Suprapubic skin (tissue), 4 donors: Measurements from ENCODE around the gene CMTM8. TPM values are rescaled to one million over a fixed set of nuclear protein-coding genes. Genes with fewer than 3 reads are reported as not detected.
"Not testable (repeated sequence)": the region's sequence is repeated elsewhere in the genome, so short reads cannot be mapped to it uniquely, and the experiment has no call there.

Experiments
- DNase-seq, 2 donors: peaks; one replicate each; pipeline ENCODE4 v3.0.0-alpha.2; 2019; ENCODE audit warnings: low spot score in 2 of 2
- H3K27ac ChIP-seq: fragments of 200-600 bp; sonication (generic); one replicate; pipeline ENCODE4 v1.5.1; 2019
- H3K27me3 ChIP-seq: fragments of 200-600 bp; sonication (generic); one replicate; pipeline ENCODE4 v1.5.1; 2019
- H3K36me3 ChIP-seq: fragments of 200-600 bp; sonication (generic); one replicate; pipeline ENCODE4 v1.5.1; 2019
- H3K4me1 ChIP-seq: fragments of 200-600 bp; sonication (generic); one replicate; pipeline ENCODE4 v1.5.1; 2019
- H3K4me3 ChIP-seq: fragments of 200-600 bp; sonication (generic); one replicate; pipeline ENCODE4 v1.5.1; 2019; ENCODE audit warnings: mild to moderate bottlenecking
- H3K9me3 ChIP-seq: fragments of 200-600 bp; sonication (generic); one replicate; pipeline ENCODE4 v1.5.1; 2019
- CTCF ChIP-seq, 2 donors: fragments of 200-600 bp in 1 of 2; fragments of 450-650 bp in 1 of 2; sonication (generic) in 1 of 2; IDR thresholded peaks; one replicate each; pipeline ENCODE4 v1.5.1; 2016 to 2019; ENCODE audit warnings: antibody characterized with exemption in 2 of 2, mild to moderate bottlenecking in 1 of 2, moderate library complexity in 1 of 2
- EP300 ChIP-seq: sonication (generic); formaldehyde crosslinking; IDR thresholded peaks from one replicate; pipeline ENCODE4 v1.6.1; 2017; ENCODE audit warnings: antibody characterized with exemption
- POLR2A ChIP-seq, 2 donors: fragments of 450-650 bp; IDR thresholded peaks; one replicate each; pipeline ENCODE4 v1.6.1; 2017; ENCODE audit warnings: antibody characterized with exemption in 2 of 2, mild to moderate bottlenecking in 2 of 2, moderate library complexity in 2 of 2
- POLR2AphosphoS5 ChIP-seq, 3 donors: sonication (generic); formaldehyde crosslinking; IDR thresholded peaks; one replicate each; pipeline ENCODE4 v1.6.1; 2017; ENCODE audit warnings: antibody characterized with exemption in 3 of 3
- WGBS: methylation state at CpG from one replicate; pipeline ENCODE4 v1.1.5; 2018; 5-methylcytosine and 5-hydroxymethylcytosine counted together
- total RNA-seq, 4 donors: library from RNA; depleted of rRNA; stranded (reverse); fragments of >200 nt; gene quantifications; one replicate each; pipeline ENCODE4 v1.1.0, GENCODE V29; 2016

CMTM8 gene
- total RNA-seq = 10 to 100 TPM in 2 of 4 donors, 1 to 10 TPM in 2; 7.4 to 16.3 (median 10.6) TPM

DNA sequence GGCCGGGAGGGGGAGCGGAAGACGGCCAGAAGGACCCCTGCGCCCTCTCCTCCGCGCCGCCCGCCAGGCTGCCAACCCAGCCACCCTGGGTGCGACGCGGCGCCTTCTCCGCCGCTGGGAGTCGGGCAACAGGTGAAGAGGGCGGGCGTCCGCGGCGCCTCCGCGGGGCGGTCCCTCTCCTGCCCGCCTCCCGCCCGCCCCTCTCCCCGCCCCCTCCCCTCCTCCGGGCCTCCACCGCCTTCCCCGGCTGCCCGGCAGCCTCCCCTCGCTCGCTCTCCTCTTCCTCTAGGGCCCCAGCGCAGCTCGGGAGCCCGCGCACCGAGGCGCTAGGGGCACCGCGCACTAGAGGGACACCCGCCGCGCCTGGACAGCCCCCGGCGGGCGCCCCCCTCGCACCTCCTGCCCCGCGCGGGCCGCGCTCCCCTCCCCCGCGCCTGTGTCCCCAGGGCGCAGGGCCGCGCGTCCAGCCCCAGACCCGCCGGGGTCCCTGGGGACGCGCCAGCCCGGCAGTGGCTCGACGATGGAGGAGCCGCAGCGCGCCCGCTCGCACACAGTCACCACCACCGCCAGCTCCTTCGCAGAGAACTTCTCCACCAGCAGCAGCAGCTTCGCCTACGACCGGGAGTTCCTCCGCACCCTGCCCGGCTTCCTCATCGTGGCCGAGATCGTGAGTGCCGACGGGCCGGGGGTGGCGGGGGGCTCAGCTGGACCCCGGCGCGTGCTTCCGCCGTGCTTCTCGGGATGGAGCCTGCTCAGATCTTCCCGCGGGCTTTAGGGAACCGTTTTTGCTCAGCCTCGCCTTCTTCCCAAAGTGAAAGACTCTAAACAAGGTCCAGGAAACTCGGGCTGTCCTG is at the start of gene CMTM8:
Gene CMTM8, plus strand, starts transcription at position 228 of the 854 bp plus-strand sequence. Its CDS starts 293 bp downstream, at position 521.
- DNase-seq = peak in 1 of 2 donors; percentile 64
- TF ChIP-seq POLR2AphosphoS5 (IDR thresholded peaks at IDR 0.05) = no peak
- no peak for TF ChIP-seq EP300
- no peak for TF ChIP-seq CTCF (IDR thresholded peaks at IDR 0.05)
- no peak for TF ChIP-seq POLR2A (IDR thresholded peaks at IDR 0.05)
- H3K27ac ChIP-seq = peak within 1 kb of the TSS; percentile 69
- no CpG with 5 or more reads among the region's 96 CpGs for WGBS
- H3K36me3 ChIP-seq = no peaks in the 10 kb centered on the region
- H3K4me1 ChIP-seq = peaks cover 20% of the 10 kb centered on the region
- peaks cover 3% of the 10 kb centered on the region for H3K27me3 ChIP-seq
- peaks cover 5% of the 10 kb centered on the region for H3K9me3 ChIP-seq
- H3K4me3 ChIP-seq = peak within 1 kb of the TSS; percentile 87

- no peak for TF ChIP-seq EP300
- TF ChIP-seq POLR2A (IDR thresholded peaks at IDR 0.05) = no peak
- TF ChIP-seq POLR2AphosphoS5 (IDR thresholded peaks at IDR 0.05) = no peak
- TF ChIP-seq CTCF (IDR thresholded peaks at IDR 0.05) = no peak
- no peak for DNase-seq
- Histone ChIP-seq H3K4me1 (no peaks in the 10 kb centered on the region), H3K9me3 (no peaks in the 10 kb centered on the region), H3K4me3 (no peak overlapping the region), H3K27me3 (no peaks in the 10 kb centered on the region), H3K36me3 (no peaks in the 10 kb centered on the region), H3K27ac (no peak overlapping the region)
- 75% methylated on average over 3 of the region's 3 CpGs for WGBS
Measured at GRCh38 chr3:32189693-32190092, 48.8 kb upstream of the CMTM8 start.

DNA sequence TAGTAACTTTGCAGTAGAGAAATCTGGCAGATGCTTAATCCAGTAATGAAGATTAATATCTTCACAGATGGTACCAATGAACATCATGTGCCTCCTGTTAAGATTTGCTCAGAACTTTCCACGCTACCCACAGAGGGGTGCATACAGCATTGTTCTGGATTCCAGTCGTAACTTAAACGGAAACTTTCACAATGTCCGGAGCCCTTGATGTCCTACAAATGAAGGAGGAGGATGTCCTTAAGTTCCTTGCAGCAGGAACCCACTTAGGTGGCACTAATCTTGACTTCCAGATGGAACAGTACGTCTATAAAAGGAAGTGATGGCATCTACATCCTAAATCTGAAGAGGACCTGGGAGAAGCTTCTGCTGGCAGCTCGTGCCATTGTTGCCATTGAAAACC is 47.9 kb upstream of the CMTM8 start:
- not testable (repeated sequence) for H3K4me3 ChIP-seq, H3K9me3 ChIP-seq, H3K27ac ChIP-seq, H3K27me3 ChIP-seq, H3K4me1 ChIP-seq, DNase-seq, H3K36me3 ChIP-seq
- 54% methylated on average over 6 of the region's 6 CpGs for WGBS

GRCh38 chr3:32193101-32193500 is 45.4 kb upstream of the CMTM8 start:
- H3K4me1 ChIP-seq = no peaks in the 10 kb centered on the region
- no peak for TF ChIP-seq CTCF (IDR thresholded peaks at IDR 0.05)
- TF ChIP-seq POLR2A (IDR thresholded peaks at IDR 0.05) = no peak
- no peak for TF ChIP-seq EP300
- TF ChIP-seq POLR2AphosphoS5 (IDR thresholded peaks at IDR 0.05) = no peak
- DNase-seq = no peak

DNA sequence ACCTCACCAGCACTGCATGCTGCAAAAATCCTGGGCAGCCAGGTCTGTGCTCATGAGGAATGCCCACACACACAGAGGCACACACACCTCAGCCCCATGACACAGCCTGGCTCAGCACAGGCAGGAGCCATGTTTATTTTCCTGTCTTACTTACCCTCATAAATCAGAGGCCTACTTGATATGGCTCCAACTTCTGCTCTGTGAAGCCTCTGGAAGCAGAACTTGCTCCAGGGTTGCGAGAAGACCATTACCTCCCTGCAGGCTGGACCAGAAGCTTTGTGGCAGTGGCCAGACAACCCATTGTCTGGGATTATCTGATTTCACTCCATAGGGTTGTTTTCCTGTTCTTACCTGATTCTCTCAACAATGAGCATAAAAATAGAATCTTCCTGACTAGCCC is 43.8 kb upstream of the CMTM8 start:
- no peak overlapping the region for H3K4me3 ChIP-seq
- WGBS = 100% methylated on average over 1 of the region's 1 CpG
- no peaks in the 10 kb centered on the region for H3K9me3 ChIP-seq
- H3K4me1 ChIP-seq = no peaks in the 10 kb centered on the region
- no peak overlapping the region for H3K27ac ChIP-seq
- DNase-seq = no peak
- TF ChIP-seq POLR2A (IDR thresholded peaks at IDR 0.05) = no peak
- no peak for TF ChIP-seq POLR2AphosphoS5 (IDR thresholded peaks at IDR 0.05)
- H3K36me3 ChIP-seq = no peaks in the 10 kb centered on the region
- no peaks in the 10 kb centered on the region for H3K27me3 ChIP-seq

More at GRCh38 chr3:32193101-32193500, 45.4 kb upstream of the CMTM8 start:
- H3K27ac ChIP-seq = no peak overlapping the region
- no peaks in the 10 kb centered on the region for H3K27me3 ChIP-seq
- H3K9me3 ChIP-seq = no peaks in the 10 kb centered on the region
- no peaks in the 10 kb centered on the region for H3K36me3 ChIP-seq
- no peak overlapping the region for H3K4me3 ChIP-seq

DNA sequence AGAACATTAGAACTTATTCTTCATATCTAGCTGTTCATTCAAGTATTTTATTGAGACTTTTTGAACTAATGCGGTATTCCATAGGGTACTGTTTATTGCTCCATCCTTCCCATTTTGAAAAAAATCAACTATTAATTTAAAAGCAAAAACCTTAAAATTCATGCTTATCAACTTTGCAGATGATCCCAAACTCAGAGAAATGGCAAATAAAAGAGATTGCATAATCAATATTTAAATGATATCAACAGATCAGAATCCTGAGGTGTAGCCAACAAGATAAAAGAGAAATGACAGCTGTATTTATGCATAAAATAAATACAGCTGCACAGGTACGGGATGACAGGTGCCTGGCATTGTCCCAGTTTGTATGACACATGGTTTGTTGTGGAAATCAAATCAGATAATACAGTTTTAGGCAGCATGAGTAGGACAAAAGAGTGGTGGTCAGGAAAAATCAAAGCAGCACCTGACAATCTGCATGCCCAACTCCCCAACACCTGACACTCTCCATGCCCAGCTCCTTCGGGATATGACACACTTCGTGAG is 42.4 kb upstream of the CMTM8 start:
- TF ChIP-seq CTCF (IDR thresholded peaks at IDR 0.05) (no peak), POLR2A (IDR thresholded peaks at IDR 0.05) (no peak), POLR2AphosphoS5 (IDR thresholded peaks at IDR 0.05) (no peak), EP300 (no peak)
- no peaks in the 10 kb centered on the region for H3K36me3 ChIP-seq
- H3K9me3 ChIP-seq = no peaks in the 10 kb centered on the region
- H3K4me3 ChIP-seq = no peak overlapping the region
- no peaks in the 10 kb centered on the region for H3K4me1 ChIP-seq
- H3K27ac ChIP-seq = no peak overlapping the region
- no peak for DNase-seq
- H3K27me3 ChIP-seq = no peaks in the 10 kb centered on the region
- 84% methylated on average over 4 of the region's 4 CpGs for WGBS
